Endothelial cell of umbilical vein (primary cell): ENCODE results near the gene CAPN7. TPM values are rescaled to one million over a fixed set of nuclear protein-coding genes. Genes with fewer than 3 reads are reported as not detected.

Experiments used
- BruUV-seq: library from RNA; stranded (reverse); fragments of 400-500 nt; replicated peaks from 2 replicates; lab custom pipeline; 2021; lab: Mats Ljungman, UMichigan
- CTCF ChIA-PET: fragments of 300-600, 350-600 bp; sonication (Branson Sonifier 250); formaldehyde crosslinking; loops from one replicate; lab custom pipeline; 2021; ENCODE audit warnings: antibody characterized with exemption, inconsistent platforms; lab: Charles Lee
- POLR2A ChIA-PET: fragments of 300-600, 350-600 bp; sonication (Branson Sonifier 250); formaldehyde crosslinking; loops from one replicate; lab custom pipeline; 2021; ENCODE audit warnings: antibody characterized with exemption, inconsistent platforms; lab: Charles Lee
- DNase-seq: peaks from one replicate; pipeline ENCODE4 v3.0.0-alpha.2; 2011; ENCODE audit warnings: low read depth, low spot score
- FAIRE-seq: peaks from 2 replicates; lab custom pipeline; 2011; peaks lifted over from hg19 to GRCh38; lab: Jason Lieb, UNC
- H2AFZ ChIP-seq: 2 replicates; pipeline ENCODE4 v1.6.0; 2012; ENCODE audit warnings: low read depth, low read length, control low read depth, inconsistent platforms
- H3K27ac ChIP-seq: 2 replicates; pipeline ENCODE4 v1.5.1; 2011; ENCODE audit warnings: low read depth, mild to moderate bottlenecking, control low read depth, low read length, moderate library complexity; ENCODE audit not compliant: insufficient read depth
- H3K27me3 ChIP-seq, 2 experiments: 2 replicates each; pipeline versions ENCODE4 v1.6.0 to v1.6.1; 2011; ENCODE audit warnings: low read length in 2 of 2, mixed read lengths in 1 of 2; ENCODE audit not compliant: control insufficient read depth in 2 of 2, insufficient read depth in 2 of 2
- H3K36me3 ChIP-seq, 2 experiments: 2 replicates in 1 of 2; 3 replicates in 1 of 2; pipeline ENCODE4 v1.5.1; 2011; ENCODE audit warnings: low read length in 2 of 2, mild to moderate bottlenecking in 1 of 2, moderate library complexity in 1 of 2; ENCODE audit not compliant: control insufficient read depth in 2 of 2, insufficient read depth in 2 of 2; ENCODE audit errors: extremely low read depth in 1 of 2
- H3K4me1 ChIP-seq: 3 replicates; pipeline ENCODE4 v1.5.1; 2011; ENCODE audit warnings: mild to moderate bottlenecking, low read length; ENCODE audit not compliant: control insufficient read depth, insufficient read depth; ENCODE audit errors: extremely low read depth
- H3K4me2 ChIP-seq: 2 replicates; pipeline ENCODE4 v1.6.1; 2011; ENCODE audit warnings: low read length, control low read depth, mixed read lengths; ENCODE audit not compliant: insufficient read depth
- H3K4me3 ChIP-seq, 3 experiments: fragments of 200-600 bp in 1 of 3; sonication (generic), shearing (Covaris generic) in 1 of 3; replicated peaks in 1 of 3; 2 replicates each; pipeline ENCODE4 v1.5.1; 2011 to 2016; ENCODE audit warnings: control low read depth in 3 of 3, low read length in 3 of 3, mild to moderate bottlenecking in 2 of 3, inconsistent platforms in 1 of 3, low read depth in 1 of 3, moderate library complexity in 1 of 3; ENCODE audit not compliant: insufficient read depth in 1 of 3
- H3K79me2 ChIP-seq: 2 replicates; pipeline ENCODE4 v1.6.0; 2012; ENCODE audit warnings: low read length, inconsistent platforms; ENCODE audit not compliant: control insufficient read depth, insufficient read depth
- H3K9ac ChIP-seq: replicated peaks from 2 replicates; pipeline ENCODE3; 2011; ENCODE audit warnings: low read length, control low read depth; ENCODE audit not compliant: insufficient read depth; ENCODE audit errors: extremely low read depth
- H3K9me1 ChIP-seq: replicated peaks from 3 replicates; pipeline ENCODE4 v1.6.0; 2011; ENCODE audit warnings: mild to moderate bottlenecking, low read length; ENCODE audit not compliant: control insufficient read depth, insufficient read depth; ENCODE audit errors: extremely low read depth
- H3K9me3 ChIP-seq: replicated peaks from 2 replicates; pipeline ENCODE4 v1.5.1; 2012; ENCODE audit warnings: low read length, inconsistent platforms; ENCODE audit not compliant: control insufficient read depth, insufficient read depth
- H4K20me1 ChIP-seq: replicated peaks from 2 replicates; pipeline ENCODE3; 2011; ENCODE audit warnings: mild to moderate bottlenecking, low read length; ENCODE audit not compliant: control insufficient read depth, insufficient read depth; ENCODE audit errors: extremely low read depth
- EZH2 ChIP-seq: IDR thresholded peaks from 2 replicates; pipeline ENCODE4 v1.6.1; 2012; ENCODE audit warnings: borderline replicate concordance, low read depth, mild to moderate bottlenecking, moderate library complexity, low read length, inconsistent platforms; ENCODE audit not compliant: severe bottlenecking
- FOS ChIP-seq: IDR thresholded peaks from 2 replicates; pipeline ENCODE4 v1.6.1; 2011; ENCODE audit warnings: mild to moderate bottlenecking, low read length, moderate library complexity, borderline replicate concordance; ENCODE audit not compliant: insufficient read depth
- GATA2 ChIP-seq: IDR thresholded peaks from 2 replicates; pipeline ENCODE4 v1.7.0; 2011; ENCODE audit warnings: low read depth, mild to moderate bottlenecking, moderate library complexity, mixed read lengths, low read length; ENCODE audit not compliant: insufficient read length, insufficient read depth
- JUN ChIP-seq: IDR thresholded peaks from 2 replicates; pipeline ENCODE4 v1.6.1; 2011; ENCODE audit warnings: borderline replicate concordance, low read depth; ENCODE audit not compliant: insufficient read length, insufficient read depth
- MYC ChIP-seq: IDR thresholded peaks from one replicate; pipeline ENCODE4 v1.6.1; 2011; ENCODE audit warnings: mild to moderate bottlenecking, low read depth, low read length
- POLR2A ChIP-seq: IDR thresholded peaks from 2 replicates; pipeline ENCODE4 v1.6.1; 2012; ENCODE audit warnings: low read depth, mild to moderate bottlenecking, control low read depth, low read length
- POLR2AphosphoS5 ChIP-seq: IDR thresholded peaks from 2 replicates; pipeline ENCODE4 v1.6.1; 2012; ENCODE audit warnings: low read depth, mild to moderate bottlenecking, control low read depth, low read length, moderate library complexity; ENCODE audit not compliant: insufficient read depth
- dilution Hi-C: fragments of 300-500 bp; cut with MboI; formaldehyde crosslinking; loops from one replicate; pipeline ENCODE4 v1.15.0; 2019; ENCODE audit warnings: low sequenced_read_pairs; ENCODE audit not compliant: extremely low pct_ligation_motif_present
- intact Hi-C: fragments of 100-400 bp; cut with micrococcal nuclease; formaldehyde crosslinking; loops from one replicate; pipeline ENCODE4 v1.10.0; 2022
- polyA plus RNA-seq, 4 experiments: library from polyadenylated mRNA; depleted of rRNA in 3 of 4; stranded (reverse) in 3 of 4; unstranded in 1 of 4; fragments of >200 nt; gene quantifications; 2 replicates each; pipeline versions ENCODE4 v1.2.1 to v1.2.3, GENCODE V29; 2011 to 2012; ENCODE audit warnings: missing spikeins in 1 of 4
- total RNA-seq: library from RNA; stranded (reverse); gene quantifications from 2 replicates; pipeline ENCODE4 v1.2.3, GENCODE V29; 2021
- TF ChIP-seq, protein P1 (sequence below): IDR thresholded peaks from 2 replicates; pipeline ENCODE4 v1.6.1; 2011; ENCODE audit not compliant: insufficient read depth, insufficient read length
- TF ChIP-seq, protein P2 (sequence below), 2 donors: IDR thresholded peaks; 1 replicate in 1 of 2; 2 replicates in 1 of 2; pipeline ENCODE4 v1.5.1; 2011; ENCODE audit warnings: low read length in 2 of 2, mild to moderate bottlenecking in 2 of 2, moderate library complexity in 2 of 2, control low read depth in 1 of 2, inconsistent platforms in 1 of 2, low read depth in 1 of 2; ENCODE audit not compliant: insufficient read depth in 1 of 2; ENCODE audit errors: extremely low read depth in 1 of 2

CAPN7 gene
- total and polyA plus RNA-seq, 2 donors (not counting 3 experiments of a cell fraction or from before 2014, with no cell fraction given) = 13.2 to 32.7 TPM

GRCh38 chr3:15183011-15183410 lies 23.0 kb upstream of the CAPN7 start:
- no peak overlapping the region for H3K9ac ChIP-seq
- no peak overlapping the region for H2AFZ ChIP-seq
- CTCF ChIA-PET = interaction anchor here (1.4 kb wide), 1 partner anchor 64 kb away, joined by 4 read pairs; no protein-coding TSS in a partner anchor
- no peaks in the 10 kb centered on the region for H4K20me1 ChIP-seq
- FAIRE-seq (no peak), DNase-seq (no peak)
- no TSS peak for BruUV-seq
- POLR2A ChIA-PET = no interaction called here
- H3K9me3 ChIP-seq = no peaks in the 10 kb centered on the region
- intact Hi-C loops (no loop called here), dilution Hi-C loops (no loop called here)
- no peak overlapping the region for H3K4me3 ChIP-seq
- no peaks in the 10 kb centered on the region for H3K36me3 ChIP-seq
- no peaks in the 10 kb centered on the region for H3K79me2 ChIP-seq
- H3K4me2 ChIP-seq = no peak overlapping the region
- H3K4me1 ChIP-seq = no peaks in the 10 kb centered on the region
- H3K9me1 ChIP-seq = no peaks in the 10 kb centered on the region
- peaks cover 23 to 59% of the 10 kb centered on the region in 2 experiments for H3K27me3 ChIP-seq
- TF ChIP-seq POLR2AphosphoS5 = no peak
- no peak for TF ChIP-seq GATA2
- TF ChIP-seq FOS = no peak
- no peak for TF ChIP-seq EZH2
- TF ChIP-seq MYC = no peak
- no peak for TF ChIP-seq JUN
- TF ChIP-seq, protein P1, sequence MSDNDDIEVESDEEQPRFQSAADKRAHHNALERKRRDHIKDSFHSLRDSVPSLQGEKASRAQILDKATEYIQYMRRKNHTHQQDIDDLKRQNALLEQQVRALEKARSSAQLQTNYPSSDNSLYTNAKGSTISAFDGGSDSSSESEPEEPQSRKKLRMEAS = no peak
- TF ChIP-seq, protein P2, sequence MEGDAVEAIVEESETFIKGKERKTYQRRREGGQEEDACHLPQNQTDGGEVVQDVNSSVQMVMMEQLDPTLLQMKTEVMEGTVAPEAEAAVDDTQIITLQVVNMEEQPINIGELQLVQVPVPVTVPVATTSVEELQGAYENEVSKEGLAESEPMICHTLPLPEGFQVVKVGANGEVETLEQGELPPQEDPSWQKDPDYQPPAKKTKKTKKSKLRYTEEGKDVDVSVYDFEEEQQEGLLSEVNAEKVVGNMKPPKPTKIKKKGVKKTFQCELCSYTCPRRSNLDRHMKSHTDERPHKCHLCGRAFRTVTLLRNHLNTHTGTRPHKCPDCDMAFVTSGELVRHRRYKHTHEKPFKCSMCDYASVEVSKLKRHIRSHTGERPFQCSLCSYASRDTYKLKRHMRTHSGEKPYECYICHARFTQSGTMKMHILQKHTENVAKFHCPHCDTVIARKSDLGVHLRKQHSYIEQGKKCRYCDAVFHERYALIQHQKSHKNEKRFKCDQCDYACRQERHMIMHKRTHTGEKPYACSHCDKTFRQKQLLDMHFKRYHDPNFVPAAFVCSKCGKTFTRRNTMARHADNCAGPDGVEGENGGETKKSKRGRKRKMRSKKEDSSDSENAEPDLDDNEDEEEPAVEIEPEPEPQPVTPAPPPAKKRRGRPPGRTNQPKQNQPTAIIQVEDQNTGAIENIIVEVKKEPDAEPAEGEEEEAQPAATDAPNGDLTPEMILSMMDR (IDR thresholded peaks at IDR 0.05; ENCODE audit: extremely low read depth in 1 of 2, insufficient read depth in 1 of 2, low read depth in 1 of 2, low read length in 2 of 2) = no peak
- TF ChIP-seq POLR2A = no peak
- H3K27ac ChIP-seq = no peak overlapping the region
